Activated CD4-positive, alpha-beta T cell treated with anti-CD3 and anti-CD28 coated beads, Interleukin-2, amount 50 U/mL, for 16 hours (primary cell): ENCODE measurements around the gene TCN1.
"Not testable (repeated sequence)": the region's sequence is repeated elsewhere in the genome, so short reads cannot be mapped to it uniquely, and the experiment has no call there.

Experiments
- DNase-seq: peaks from one replicate; pipeline ENCODE4 v3.0.0-alpha.2; 2020

Gene TCN1

GRCh38 chr11:59854871-59855270 lies 11.4 kb downstream of the TCN1 start:
- no peak for DNase-seq

GRCh38 chr11:59851416-59851815 lies 14.9 kb downstream of the TCN1 start:
- DNase-seq, result not testable (repeated sequence)

GRCh38 chr11:59849551-59849950 lies 16.7 kb downstream of the TCN1 start:
- not testable (repeated sequence) for DNase-seq

- DNase-seq, result no peak
These were observed 17.2 kb downstream of the TCN1 start for GRCh38 chr11:59849129-59849528.

- not testable (repeated sequence) for DNase-seq
These were observed 17.8 kb downstream of the TCN1 start for GRCh38 chr11:59848439-59848838.

GRCh38 chr11:59847626-59848025 lies 18.7 kb downstream of the TCN1 start:
- no peak for DNase-seq

- DNase-seq, result no peak
These were observed 19.7 kb downstream of the TCN1 start for GRCh38 chr11:59846556-59846955.

- no peak for DNase-seq
These were observed 20.9 kb downstream of the TCN1 start, which contains the start of gene CBLIF for GRCh38 chr11:59845399-59845798. CBLIF (minus strand) TSS chr11:59845499; CDS start chr11:59845453, 46 bp downstream.

GRCh38 chr11:59842316-59842715 lies 24.0 kb downstream of the TCN1 start:
- DNase-seq, result no peak

GRCh38 chr11:59841514-59841913 lies 24.8 kb downstream of the TCN1 start:
- no peak for DNase-seq

- no peak for DNase-seq
These were observed 26.7 kb downstream of the TCN1 start for GRCh38 chr11:59839615-59840014.

- DNase-seq, result no peak
These were observed 32.7 kb downstream of the TCN1 start for GRCh38 chr11:59833602-59834001.

GRCh38 chr11:59829358-59829757 lies 36.9 kb downstream of the TCN1 start:
- no peak for DNase-seq

GRCh38 chr11:59822989-59823566 lies 43.2 kb downstream of the TCN1 start:
- peak; percentile 52 for DNase-seq

- no peak for DNase-seq
These were observed 47.7 kb downstream of the TCN1 start for GRCh38 chr11:59818572-59818971.

GRCh38 chr11:59816434-59816833 lies 49.9 kb downstream of the TCN1 start:
- not testable (repeated sequence) for DNase-seq

- no peak for DNase-seq
These were observed 50.5 kb downstream of the TCN1 start for GRCh38 chr11:59815754-59816153.

GRCh38 chr11:59814021-59814420 lies 52.3 kb downstream of the TCN1 start:
- DNase-seq, result no peak

- no peak for DNase-seq
These were observed 52.9 kb downstream of the TCN1 start for GRCh38 chr11:59813364-59813763.

GRCh38 chr11:59812220-59812619 lies 54.1 kb downstream of the TCN1 start:
- DNase-seq, result no peak

- no peak for DNase-seq
These were observed 55.4 kb downstream of the TCN1 start for GRCh38 chr11:59810911-59811259.

- peak; percentile 93 for DNase-seq
These were observed 55.9 kb downstream of the TCN1 start, which contains the start of gene MRPL16 for GRCh38 chr11:59810189-59810910. MRPL16 (minus strand) TSS chr11:59810778; CDS start chr11:59810658, 120 bp downstream.

- DNase-seq, result no peak
These were observed 59.2 kb downstream of the TCN1 start for GRCh38 chr11:59807047-59807610.

- no peak for DNase-seq
These were observed 62.2 kb downstream of the TCN1 start for GRCh38 chr11:59804061-59804460.
